HG03575 (cell line): ENCODE results near the gene ADGRD1.

Experiments used
- ATAC-seq: cut with Tn5 transposase; IDR thresholded peaks from one replicate; pipeline ENCODE4 v1.9.1; 2021; ENCODE audit not compliant: unreplicated experiment, insufficient number of reproducible peaks, low FRiP score; ENCODE audit errors: extremely low read depth

ADGRD1 gene

GRCh38 chr12:131046813-131047788, 93.4 kb downstream of the ADGRD1 start:
- ATAC-seq, result no peak

- no peak for ATAC-seq
These were observed 94.3 kb downstream of the ADGRD1 start for GRCh38 chr12:131047789-131048610.

GRCh38 chr12:131048611-131048990, 94.9 kb downstream of the ADGRD1 start:
- no peak for ATAC-seq

- ATAC-seq, result no peak
These were observed 95.3 kb downstream of the ADGRD1 start for GRCh38 chr12:131049002-131049401.

- no peak for ATAC-seq
These were observed 96.0 kb downstream of the ADGRD1 start for GRCh38 chr12:131049549-131050339.

- ATAC-seq, result no peak
These were observed 96.9 kb downstream of the ADGRD1 start for GRCh38 chr12:131050463-131051154.

GRCh38 chr12:131051155-131051473, 97.4 kb downstream of the ADGRD1 start:
- no peak for ATAC-seq

GRCh38 chr12:131052063-131052781, 98.5 kb downstream of the ADGRD1 start:
- ATAC-seq, result no peak

- ATAC-seq, result no peak
These were observed 99.2 kb downstream of the ADGRD1 start for GRCh38 chr12:131052929-131053328.

- no peak for ATAC-seq
These were observed 99.9 kb downstream of the ADGRD1 start for GRCh38 chr12:131053567-131053966.

- no peak for ATAC-seq
These were observed 100.8 kb downstream of the ADGRD1 start for GRCh38 chr12:131054345-131055092.

GRCh38 chr12:131055093-131055465, 101.4 kb downstream of the ADGRD1 start:
- ATAC-seq, result no peak

GRCh38 chr12:131055596-131056233, 102.0 kb downstream of the ADGRD1 start:
- ATAC-seq, result no peak

- ATAC-seq, result no peak
These were observed 102.9 kb downstream of the ADGRD1 start for GRCh38 chr12:131056626-131057025.

- ATAC-seq, result no peak
These were observed 103.6 kb downstream of the ADGRD1 start for GRCh38 chr12:131057211-131057721.

- ATAC-seq, result no peak
These were observed 104.2 kb downstream of the ADGRD1 start for GRCh38 chr12:131057722-131058515.
